ENCODE data around the gene H6PD. TPM values are rescaled to one million over a fixed set of nuclear protein-coding genes. Genes with fewer than 3 reads are reported as not detected.

Gene H6PD
- polyA plus RNA-seq, 4 donors, result 2.7 to 50.1 (median 14.3) TPM

- H3K27ac ChIP-seq (ENCODE audit: low read depth in 1 of 3, low read length in 2 of 3), result peak overlapping the region in 2 of 3 donors; percentile 81 to 90
- 84 to 91% (median 85%) methylated on average over 5 of the region's 5 CpGs for WGBS, 3 donors
- FAIRE-seq (no peak), DNase-seq (no peak)
- peaks cover 0 to 33% (median 14%) of the 10 kb centered on the region in 3 donors for H3K4me1 ChIP-seq (ENCODE audit: control insufficient read depth in 3 of 3, insufficient read depth in 2 of 3, low read depth in 1 of 3, low read length in 2 of 3)
- H3K9me3 ChIP-seq (ENCODE audit: control insufficient read depth in 2 of 2, insufficient read depth in 1 of 2, low read depth in 1 of 2, low read length in 1 of 2), result peaks cover 0 to 3% of the 10 kb centered on the region in 2 donors
- no peaks in the 10 kb centered on the region for H3K27me3 ChIP-seq (ENCODE audit: control insufficient read depth in 3 of 3, insufficient read depth in 3 of 3, low read length in 3 of 3)
- H3K4me3 ChIP-seq (ENCODE audit: low read depth in 1 of 3, low read length in 3 of 3), result no peak overlapping the region
- H3K36me3 ChIP-seq (ENCODE audit: control insufficient read depth in 3 of 3, insufficient read depth in 2 of 3, low read depth in 1 of 3, low read length in 3 of 3), result no peaks in the 10 kb centered on the region
Observed at GRCh38 chr1:9278116-9278515, 43.5 kb downstream of the H6PD start.

- DNase-seq, result no peak
- peaks cover 0 to 3% of the 10 kb centered on the region in 2 donors for H3K9me3 ChIP-seq (ENCODE audit: control insufficient read depth in 2 of 2, insufficient read depth in 1 of 2, low read depth in 1 of 2, low read length in 1 of 2)
- no peaks in the 10 kb centered on the region for H3K27me3 ChIP-seq (ENCODE audit: control insufficient read depth in 3 of 3, insufficient read depth in 3 of 3, low read length in 3 of 3)
- H3K4me1 ChIP-seq (ENCODE audit: control insufficient read depth in 3 of 3, insufficient read depth in 2 of 3, low read depth in 1 of 3, low read length in 2 of 3), result peaks cover 0 to 33% (median 14%) of the 10 kb centered on the region in 3 donors
- no peak overlapping the region for H3K4me3 ChIP-seq (ENCODE audit: low read depth in 1 of 3, low read length in 3 of 3)
- no peak for FAIRE-seq
- peak overlapping the region in 2 of 3 donors; percentile 81 to 90 for H3K27ac ChIP-seq (ENCODE audit: low read depth in 1 of 3, low read length in 2 of 3)
- no peaks in the 10 kb centered on the region for H3K36me3 ChIP-seq (ENCODE audit: control insufficient read depth in 3 of 3, insufficient read depth in 2 of 3, low read depth in 1 of 3, low read length in 3 of 3)
- 39 to 62% (median 51%) methylated on average over 10 of the region's 10 CpGs for WGBS, 3 donors
Observed at GRCh38 chr1:9278585-9279153, 44.1 kb downstream of the H6PD start.

GRCh38 chr1:9279172-9279840, 44.7 kb downstream of the H6PD start:
- DNase-seq (peak; percentile 83 to 93), FAIRE-seq (no peak)
- H3K9me3 ChIP-seq (ENCODE audit: control insufficient read depth in 2 of 2, insufficient read depth in 1 of 2, low read depth in 1 of 2, low read length in 1 of 2), result peaks cover 0 to 9% of the 10 kb centered on the region in 2 donors
- H3K4me1 ChIP-seq (ENCODE audit: control insufficient read depth in 3 of 3, insufficient read depth in 2 of 3, low read depth in 1 of 3, low read length in 2 of 3), result peaks cover 0 to 33% (median 14%) of the 10 kb centered on the region in 3 donors
- 20 to 55% (median 41%) methylated on average over 22 to 23 of the region's 23 CpGs for WGBS, 3 donors
- H3K27ac ChIP-seq (ENCODE audit: low read depth in 1 of 3, low read length in 2 of 3), result peak overlapping the region; percentile 75 to 90 (median 81)
- no peaks in the 10 kb centered on the region for H3K36me3 ChIP-seq (ENCODE audit: control insufficient read depth in 3 of 3, insufficient read depth in 2 of 3, low read depth in 1 of 3, low read length in 3 of 3)
- no peaks in the 10 kb centered on the region for H3K27me3 ChIP-seq (ENCODE audit: control insufficient read depth in 3 of 3, insufficient read depth in 3 of 3, low read length in 3 of 3)
- H3K4me3 ChIP-seq (ENCODE audit: low read depth in 1 of 3, low read length in 3 of 3), result no peak overlapping the region

- FAIRE-seq (no peak), DNase-seq (peak; percentile 62 to 66)
- Histone ChIP-seq H3K27ac (ENCODE audit: low read depth in 1 of 3, low read length in 2 of 3) (peak overlapping the region; percentile 75 to 90 (median 81)), H3K4me1 (ENCODE audit: control insufficient read depth in 3 of 3, insufficient read depth in 2 of 3, low read depth in 1 of 3, low read length in 2 of 3) (peaks cover 0 to 33% (median 14%) of the 10 kb centered on the region in 3 donors), H3K27me3 (ENCODE audit: control insufficient read depth in 3 of 3, insufficient read depth in 3 of 3, low read length in 3 of 3) (no peaks in the 10 kb centered on the region), H3K36me3 (ENCODE audit: control insufficient read depth in 3 of 3, insufficient read depth in 2 of 3, low read depth in 1 of 3, low read length in 3 of 3) (no peaks in the 10 kb centered on the region), H3K4me3 (ENCODE audit: low read depth in 1 of 3, low read length in 3 of 3) (no peak overlapping the region), H3K9me3 (ENCODE audit: control insufficient read depth in 2 of 2, insufficient read depth in 1 of 2, low read depth in 1 of 2, low read length in 1 of 2) (peaks cover 0 to 14% of the 10 kb centered on the region in 2 donors)
- WGBS, 3 donors, result 26 to 30% (median 29%) methylated on average over 24 to 34 of the region's 36 CpGs
Observed at GRCh38 chr1:9280015-9280860, 45.7 kb downstream of the H6PD start.

- Histone ChIP-seq H3K27ac (ENCODE audit: low read depth in 1 of 3, low read length in 2 of 3) (no peak overlapping the region), H3K4me1 (ENCODE audit: control insufficient read depth in 3 of 3, insufficient read depth in 2 of 3, low read depth in 1 of 3, low read length in 2 of 3) (peaks cover 0 to 26% (median 7%) of the 10 kb centered on the region in 3 donors), H3K36me3 (ENCODE audit: control insufficient read depth in 3 of 3, insufficient read depth in 2 of 3, low read depth in 1 of 3, low read length in 3 of 3) (no peaks in the 10 kb centered on the region), H3K9me3 (ENCODE audit: control insufficient read depth in 2 of 2, insufficient read depth in 1 of 2, low read depth in 1 of 2, low read length in 1 of 2) (peaks cover 0 to 24% of the 10 kb centered on the region in 2 donors), H3K4me3 (ENCODE audit: low read depth in 1 of 3, low read length in 3 of 3) (no peak overlapping the region), H3K27me3 (ENCODE audit: control insufficient read depth in 3 of 3, insufficient read depth in 3 of 3, low read length in 3 of 3) (no peaks in the 10 kb centered on the region)
- no peak for DNase-seq
- 83 to 87% (median 84%) methylated on average over 19 of the region's 19 CpGs for WGBS, 3 donors
- no peak for FAIRE-seq
Observed at GRCh38 chr1:9281071-9281827, 46.7 kb downstream of the H6PD start.

- DNase-seq (no peak), FAIRE-seq (no peak)
- 56 to 79% (median 76%) methylated on average over 12 of the region's 12 CpGs for WGBS, 3 donors
Observed at GRCh38 chr1:9281908-9282695, 47.5 kb downstream of the H6PD start.

GRCh38 chr1:9282696-9282955, 48.1 kb downstream of the H6PD start:
- FAIRE-seq, result no peak
- no peak overlapping the region for H3K27ac ChIP-seq (ENCODE audit: low read depth in 1 of 3, low read length in 2 of 3)
- peaks cover 0 to 26% (median 7%) of the 10 kb centered on the region in 3 donors for H3K4me1 ChIP-seq (ENCODE audit: control insufficient read depth in 3 of 3, insufficient read depth in 2 of 3, low read depth in 1 of 3, low read length in 2 of 3)
- 64 to 66% (median 66%) methylated on average over 4 of the region's 4 CpGs for WGBS, 3 donors
- no peak overlapping the region for H3K4me3 ChIP-seq (ENCODE audit: low read depth in 1 of 3, low read length in 3 of 3)
- H3K36me3 ChIP-seq (ENCODE audit: control insufficient read depth in 3 of 3, insufficient read depth in 2 of 3, low read depth in 1 of 3, low read length in 3 of 3), result no peaks in the 10 kb centered on the region
- H3K9me3 ChIP-seq (ENCODE audit: control insufficient read depth in 2 of 2, insufficient read depth in 1 of 2, low read depth in 1 of 2, low read length in 1 of 2), result peaks cover 0 to 33% of the 10 kb centered on the region in 2 donors
- no peak for DNase-seq
- no peaks in the 10 kb centered on the region for H3K27me3 ChIP-seq (ENCODE audit: control insufficient read depth in 3 of 3, insufficient read depth in 3 of 3, low read length in 3 of 3)

More at GRCh38 chr1:9281908-9282695, 47.5 kb downstream of the H6PD start:
- H3K27me3 ChIP-seq (ENCODE audit: control insufficient read depth in 3 of 3, insufficient read depth in 3 of 3, low read length in 3 of 3), result no peaks in the 10 kb centered on the region
- H3K4me1 ChIP-seq (ENCODE audit: control insufficient read depth in 3 of 3, insufficient read depth in 2 of 3, low read depth in 1 of 3, low read length in 2 of 3), result peaks cover 0 to 26% (median 7%) of the 10 kb centered on the region in 3 donors
- H3K9me3 ChIP-seq (ENCODE audit: control insufficient read depth in 2 of 2, insufficient read depth in 1 of 2, low read depth in 1 of 2, low read length in 1 of 2), result peaks cover 0 to 28% of the 10 kb centered on the region in 2 donors
- H3K36me3 ChIP-seq (ENCODE audit: control insufficient read depth in 3 of 3, insufficient read depth in 2 of 3, low read depth in 1 of 3, low read length in 3 of 3), result no peaks in the 10 kb centered on the region
- H3K27ac ChIP-seq (ENCODE audit: low read depth in 1 of 3, low read length in 2 of 3), result no peak overlapping the region
- H3K4me3 ChIP-seq (ENCODE audit: low read depth in 1 of 3, low read length in 3 of 3), result no peak overlapping the region

Measured in small intestine (tissue), 7 donors.